Uterus (tissue), 2 donors: Measurements from ENCODE around the gene NELL2.

Source experiments
- CTCF ChIP-seq, 4 experiments: fragments of 200-600 bp in 2 of 4; fragments of 450-650 bp in 2 of 4; sonication (generic) in 2 of 4; IDR thresholded peaks; one replicate each; pipeline ENCODE4 v1.5.1; 2016 to 2019; ENCODE audit warnings: antibody characterized with exemption in 4 of 4, mild to moderate bottlenecking in 2 of 4, moderate library complexity in 1 of 4
- POLR2A ChIP-seq, 2 donors: fragments of 450-650 bp; IDR thresholded peaks; one replicate each; pipeline ENCODE4 v1.6.1; 2016; ENCODE audit warnings: antibody characterized with exemption in 2 of 2, mild to moderate bottlenecking in 1 of 2, moderate library complexity in 1 of 2

GRCh38 chr12:44502681-44503080 lies 373.4 kb downstream of the NELL2 start:
- TF ChIP-seq CTCF (IDR thresholded peaks at IDR 0.05) (no peak), POLR2A (IDR thresholded peaks at IDR 0.05) (no peak)
